HuH-7.5 (cell line): Measurements from ENCODE around the gene DBN1.

Source experiments
- DNase-seq: peaks from one replicate; pipeline ENCODE4 v3.0.0; 2011; ENCODE audit warnings: low spot score

The DBN1 gene

GRCh38 chr5:177443144-177443983, 30.1 kb downstream of the DBN1 start:
- DNase-seq = no peak

GRCh38 chr5:177442066-177442826, 31.2 kb downstream of the DBN1 start:
- no peak for DNase-seq

GRCh38 chr5:177440990-177441780, 32.2 kb downstream of the DBN1 start:
- no peak for DNase-seq

- no peak for DNase-seq
Measured at GRCh38 chr5:177440211-177440989, 33.0 kb downstream of the DBN1 start.

- no peak for DNase-seq
Measured at GRCh38 chr5:177439518-177440053, 33.8 kb downstream of the DBN1 start.

- no peak for DNase-seq
Measured at GRCh38 chr5:177438468-177438867, 35.0 kb downstream of the DBN1 start.

GRCh38 chr5:177437623-177438022, 35.8 kb downstream of the DBN1 start:
- no peak for DNase-seq

- no peak for DNase-seq
Measured at GRCh38 chr5:177435847-177436536, 37.4 kb downstream of the DBN1 start.

- no peak for DNase-seq
Measured at GRCh38 chr5:177434942-177435738, 38.3 kb downstream of the DBN1 start.

- no peak for DNase-seq
Measured at GRCh38 chr5:177434437-177434836, 39.0 kb downstream of the DBN1 start.

GRCh38 chr5:177433658-177434217, 39.7 kb downstream of the DBN1 start:
- DNase-seq = no peak

GRCh38 chr5:177432839-177433657, 40.4 kb downstream of the DBN1 start:
- no peak for DNase-seq

GRCh38 chr5:177432143-177432838, 41.1 kb downstream of the DBN1 start:
- DNase-seq = no peak

- no peak for DNase-seq
Measured at GRCh38 chr5:177431317-177432142, 41.9 kb downstream of the DBN1 start.

GRCh38 chr5:177430972-177431316, 42.5 kb downstream of the DBN1 start:
- no peak for DNase-seq

GRCh38 chr5:177430140-177430951, 43.1 kb downstream of the DBN1 start:
- DNase-seq = no peak
